CD4-positive, alpha-beta T cell treated with Interleukin-21 for 1 hour (primary cell): ENCODE measurements around the gene FAIM2.

Source experiments
- DNase-seq: peaks from one replicate; pipeline ENCODE4 v3.0.0-alpha.2; 2020

FAIM2 gene

GRCh38 chr12:49903700-49904423, at the start of gene FAIM2:
Gene FAIM2, minus strand, starts transcription at chr12:49903900. Its CDS starts 108 bp downstream, at chr12:49903792.
- DNase-seq = peak; percentile 46

GRCh38 chr12:49953151-49953550, 49.5 kb upstream of the FAIM2 start:
- DNase-seq = no peak

GRCh38 chr12:49952391-49953055, 48.8 kb upstream of the FAIM2 start:
- DNase-seq = no peak

GRCh38 chr12:49951411-49952240, 47.9 kb upstream of the FAIM2 start:
- no peak for DNase-seq

GRCh38 chr12:49950273-49951251, 46.9 kb upstream of the FAIM2 start, which contains the start of gene AQP2:
Gene AQP2, plus strand, starts transcription at chr12:49950737. Its CDS starts 94 bp downstream, at chr12:49950831.
- DNase-seq = no peak

- no peak for DNase-seq
Measured at GRCh38 chr12:49949866-49950265, 46.2 kb upstream of the FAIM2 start.

- no peak for DNase-seq
Measured at GRCh38 chr12:49948866-49949845, 45.5 kb upstream of the FAIM2 start.

GRCh38 chr12:49947593-49948226, 44.0 kb upstream of the FAIM2 start:
- DNase-seq = no peak

- no peak for DNase-seq
Measured at GRCh38 chr12:49946497-49946896, 42.8 kb upstream of the FAIM2 start.

- peak; percentile 13 for DNase-seq
Measured at GRCh38 chr12:49946086-49946485, 42.4 kb upstream of the FAIM2 start.

GRCh38 chr12:49945394-49946080, 41.8 kb upstream of the FAIM2 start:
- peak; percentile 80 for DNase-seq

- DNase-seq = no peak
Measured at GRCh38 chr12:49944718-49945117, 41.0 kb upstream of the FAIM2 start.

- no peak for DNase-seq
Measured at GRCh38 chr12:49944046-49944445, 40.3 kb upstream of the FAIM2 start.

GRCh38 chr12:49943625-49943960, 39.9 kb upstream of the FAIM2 start:
- no peak for DNase-seq

- peak; percentile 12 for DNase-seq
Measured at GRCh38 chr12:49942921-49943624, 39.4 kb upstream of the FAIM2 start.

- no peak for DNase-seq
Measured at GRCh38 chr12:49942512-49942893, 38.8 kb upstream of the FAIM2 start.

- DNase-seq = no peak
Measured at GRCh38 chr12:49941556-49942511, 38.1 kb upstream of the FAIM2 start.

- no peak for DNase-seq
Measured at GRCh38 chr12:49939707-49940106, 36.0 kb upstream of the FAIM2 start.
